HG03159 (cell line): Measurements from ENCODE around the gene ADAMTS1.
"Not testable (repeated sequence)": the region's sequence is repeated elsewhere in the genome, so short reads cannot be mapped to it uniquely, and the experiment has no call there.

Source experiments
- ATAC-seq: cut with Tn5 transposase; IDR thresholded peaks from one replicate; pipeline ENCODE4 v1.9.1; 2021; ENCODE audit warnings: mild to moderate bottlenecking, moderate library complexity; ENCODE audit not compliant: unreplicated experiment

Gene ADAMTS1

DNA sequence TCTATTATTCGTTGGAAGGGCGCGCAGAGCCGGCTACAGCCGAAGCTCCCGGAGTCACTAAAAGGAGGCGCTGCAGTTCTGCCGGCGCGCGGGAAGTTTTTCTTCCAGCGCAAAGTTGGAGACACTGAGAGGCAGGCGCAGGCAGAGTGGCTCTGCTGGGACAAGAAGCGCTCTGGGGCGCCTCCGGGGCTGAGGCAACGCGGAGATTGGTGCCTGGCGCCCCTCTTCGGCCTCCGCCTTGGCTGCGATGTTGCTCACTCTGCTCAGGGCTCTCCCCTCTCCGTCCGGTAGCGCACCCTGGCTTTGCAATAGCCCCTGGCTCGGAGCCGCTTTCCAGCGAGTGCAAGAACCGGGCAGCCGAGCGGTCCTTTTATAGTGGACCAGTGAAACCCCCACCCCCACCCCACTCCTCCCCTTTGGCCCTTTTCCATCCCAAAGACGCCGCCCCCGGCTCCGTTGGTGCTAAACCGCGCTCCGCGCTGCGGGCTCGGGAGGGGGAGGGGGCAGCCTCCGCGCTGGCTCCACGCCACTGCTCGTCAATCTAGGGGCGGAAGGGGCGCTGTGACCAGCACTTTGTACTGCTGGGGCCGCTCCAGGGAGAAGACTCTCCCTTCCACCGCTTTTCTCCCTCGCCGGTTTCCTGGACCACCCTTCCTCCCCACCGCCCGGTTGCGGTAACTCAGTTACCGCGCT is at the start of gene ADAMTS1:
TSS of gene ADAMTS1 (minus strand) at position 344 of the 693 bp plus-strand sequence. CDS start 455 bp downstream, outside the sequence.
- ATAC-seq: no peak

GRCh38 chr21:26892151-26892550 is 46.9 kb upstream of the ADAMTS1 start:
- no peak for ATAC-seq

GRCh38 chr21:26888931-26889330 is 43.7 kb upstream of the ADAMTS1 start:
- ATAC-seq: no peak

DNA sequence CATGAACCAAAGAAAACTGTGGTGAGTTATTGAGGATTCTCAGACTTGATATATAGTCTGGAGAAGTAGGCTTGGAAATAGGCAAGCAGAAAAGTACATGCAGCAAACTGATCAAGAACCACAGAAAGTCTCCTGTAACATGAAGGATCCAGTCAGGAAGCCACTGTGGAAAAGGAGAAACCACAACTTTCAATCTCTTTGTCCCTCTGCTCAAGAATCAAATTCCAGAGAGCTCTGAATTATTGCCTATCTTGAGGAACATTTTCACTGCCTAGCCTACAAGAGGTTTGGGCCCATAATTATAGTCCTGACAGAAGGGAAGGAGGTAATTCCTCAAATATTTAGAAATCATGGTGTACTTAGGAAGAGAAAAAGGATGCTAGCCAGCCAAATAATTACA is 43.0 kb upstream of the ADAMTS1 start:
- ATAC-seq: no peak

- no peak for ATAC-seq
Measured at GRCh38 chr21:26887251-26887650, 42.0 kb upstream of the ADAMTS1 start.

DNA sequence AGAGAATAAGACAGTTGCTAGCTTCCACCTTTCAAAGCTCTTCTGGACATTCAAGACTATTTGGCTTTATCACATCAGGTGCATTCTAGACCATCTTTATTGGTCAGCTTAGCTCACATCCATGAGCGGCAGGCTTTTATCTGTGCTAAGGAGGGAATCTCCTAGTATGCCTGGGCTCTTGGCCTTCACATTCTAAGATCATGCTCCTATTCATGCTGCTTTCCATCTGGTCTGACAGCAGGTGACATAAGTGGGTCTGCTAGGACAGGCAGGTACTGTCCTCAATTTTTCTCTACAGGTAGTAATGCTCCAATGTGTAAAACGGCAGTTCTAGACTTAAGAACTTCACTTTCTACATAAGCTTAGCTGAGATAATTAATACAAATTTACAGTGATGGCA is 39.2 kb upstream of the ADAMTS1 start:
- ATAC-seq: no peak

DNA sequence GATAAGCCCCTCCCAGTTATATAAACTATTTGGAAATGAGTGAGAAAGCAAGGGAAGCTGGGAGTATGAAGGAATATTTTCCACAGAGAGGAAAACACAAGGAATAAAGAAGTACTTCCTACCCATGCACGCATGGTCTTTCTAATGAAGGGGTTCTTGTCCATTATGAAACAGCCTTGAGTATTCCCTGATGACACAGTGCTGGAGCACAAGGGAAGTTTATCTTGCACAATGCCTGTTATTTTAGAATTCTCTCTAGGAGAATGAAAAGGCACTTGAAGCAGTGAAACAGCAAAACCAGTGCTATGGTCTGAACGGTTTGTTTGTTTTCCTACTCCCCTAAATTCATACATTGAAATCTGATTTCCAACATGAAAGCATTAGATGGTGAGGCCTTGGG is 38.6 kb upstream of the ADAMTS1 start:
- ATAC-seq: no peak

DNA sequence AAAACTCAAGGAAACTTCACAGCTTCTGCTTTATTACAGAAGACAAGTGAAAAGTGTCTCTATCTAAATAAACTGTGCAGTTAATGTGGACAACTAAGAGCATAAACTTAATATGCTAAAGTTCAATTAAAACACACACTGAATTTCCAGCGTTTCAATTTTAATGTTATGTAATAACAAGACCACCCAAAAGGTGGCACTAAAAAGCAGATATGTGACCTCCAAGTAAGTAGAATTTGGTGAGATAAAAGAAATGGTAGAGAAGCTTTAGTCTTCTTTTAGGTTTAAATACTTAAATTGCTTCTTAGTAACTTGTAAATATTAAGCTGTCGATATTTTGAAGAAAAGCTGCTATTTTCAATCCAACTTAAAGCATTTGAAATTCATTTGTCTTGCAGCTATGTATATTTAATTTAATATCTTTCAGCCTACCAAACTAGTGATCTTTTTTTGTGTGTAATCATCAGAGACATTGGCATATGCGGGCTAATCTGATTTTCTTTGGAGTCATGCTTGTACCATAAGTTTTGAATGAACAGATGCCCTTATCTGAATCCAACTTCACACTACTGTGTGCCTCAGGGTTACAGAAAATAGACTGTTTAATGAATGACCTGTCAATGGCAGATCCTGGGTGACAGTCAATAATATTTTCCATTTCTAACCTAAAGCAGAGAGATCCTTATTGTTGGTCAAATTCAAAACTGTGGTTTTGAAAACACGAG is 36.5 kb upstream of the ADAMTS1 start:
- ATAC-seq: no peak

- no peak for ATAC-seq
Measured at GRCh38 chr21:26877018-26877417, 31.8 kb upstream of the ADAMTS1 start.

- no peak for ATAC-seq
Measured at GRCh38 chr21:26874347-26874746, 29.1 kb upstream of the ADAMTS1 start.

DNA sequence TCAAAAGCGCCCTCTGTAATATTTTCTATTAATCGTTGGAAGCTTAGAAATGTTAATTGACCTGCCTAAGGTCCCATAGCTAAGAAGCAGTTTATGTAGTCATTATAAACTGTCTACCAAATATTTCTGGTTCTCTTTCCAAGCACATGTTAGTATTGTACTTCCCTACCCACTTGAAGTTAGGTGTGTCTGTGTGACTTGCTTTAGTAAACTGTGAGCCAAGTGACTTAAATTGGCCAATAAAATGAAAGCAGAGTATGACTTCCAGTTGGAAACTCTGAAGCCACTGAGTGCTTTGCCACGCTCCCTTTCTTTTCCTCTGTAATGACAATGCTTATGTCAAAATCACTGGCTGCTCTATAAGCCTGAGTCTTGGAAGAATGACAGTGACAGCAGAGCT is 20.6 kb upstream of the ADAMTS1 start:
- ATAC-seq: no peak

GRCh38 chr21:26856871-26857350 is 11.7 kb upstream of the ADAMTS1 start:
- not testable (repeated sequence) for ATAC-seq

- ATAC-seq: not testable (repeated sequence)
Measured at GRCh38 chr21:26854695-26855094, 9.5 kb upstream of the ADAMTS1 start.

DNA sequence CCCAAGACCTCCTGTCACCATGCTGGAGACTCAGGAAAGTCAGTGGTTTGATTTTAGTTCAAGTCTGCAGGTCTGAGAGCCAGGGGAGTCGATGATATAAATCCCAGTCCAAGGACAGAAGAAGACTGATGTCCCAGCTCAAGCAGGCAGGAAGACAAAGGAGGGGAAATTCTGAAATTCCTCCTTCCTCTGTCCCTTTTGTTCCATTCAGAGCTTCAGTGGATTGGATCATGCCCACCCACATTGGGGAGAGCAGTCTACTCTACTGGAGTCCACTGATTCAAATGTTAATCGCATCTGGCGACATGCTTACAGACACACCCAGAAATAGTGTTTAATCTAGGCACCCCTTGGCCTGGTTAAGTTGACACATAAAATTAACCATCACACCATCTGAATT is 7.2 kb upstream of the ADAMTS1 start:
- no peak for ATAC-seq

DNA sequence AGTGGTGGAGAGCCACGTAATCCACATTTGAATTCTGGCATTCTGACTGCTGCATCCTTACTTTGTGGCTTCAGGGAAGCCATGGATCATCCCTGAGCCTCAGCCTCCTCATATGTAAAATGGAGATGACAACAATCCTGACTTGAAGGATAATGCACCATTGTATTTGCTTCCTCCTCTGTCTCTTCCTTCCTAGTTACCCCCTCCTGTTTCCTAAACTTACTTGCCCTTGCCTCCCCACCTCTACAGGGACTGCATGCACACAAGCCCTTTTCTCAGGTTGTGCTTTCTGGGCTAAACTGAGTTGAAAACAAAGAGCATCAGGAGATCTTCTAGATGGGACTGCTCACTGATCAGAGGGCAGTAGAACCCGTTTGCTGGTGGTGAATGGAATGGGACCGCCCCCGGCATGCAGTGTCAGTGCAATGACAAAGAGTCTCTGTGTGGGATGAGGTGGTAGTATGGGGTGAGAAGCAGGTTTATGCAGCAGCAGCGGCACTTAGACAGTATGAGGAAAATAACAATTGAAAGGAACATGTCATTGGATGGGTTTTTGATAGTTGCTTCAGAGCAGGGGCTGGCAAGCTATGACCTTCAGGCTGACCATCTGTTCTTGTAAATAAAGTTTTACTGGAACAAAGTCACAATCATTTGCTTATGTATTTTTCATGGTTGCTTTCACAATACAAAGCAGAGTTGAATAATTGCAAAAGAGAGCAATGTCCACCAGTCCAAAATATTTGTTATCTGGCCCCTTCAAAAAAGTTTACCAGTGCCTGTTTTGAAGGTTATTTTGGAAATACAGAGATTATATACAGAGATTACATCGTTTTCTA is 6.1 kb upstream of the ADAMTS1 start:
- ATAC-seq: no peak

DNA sequence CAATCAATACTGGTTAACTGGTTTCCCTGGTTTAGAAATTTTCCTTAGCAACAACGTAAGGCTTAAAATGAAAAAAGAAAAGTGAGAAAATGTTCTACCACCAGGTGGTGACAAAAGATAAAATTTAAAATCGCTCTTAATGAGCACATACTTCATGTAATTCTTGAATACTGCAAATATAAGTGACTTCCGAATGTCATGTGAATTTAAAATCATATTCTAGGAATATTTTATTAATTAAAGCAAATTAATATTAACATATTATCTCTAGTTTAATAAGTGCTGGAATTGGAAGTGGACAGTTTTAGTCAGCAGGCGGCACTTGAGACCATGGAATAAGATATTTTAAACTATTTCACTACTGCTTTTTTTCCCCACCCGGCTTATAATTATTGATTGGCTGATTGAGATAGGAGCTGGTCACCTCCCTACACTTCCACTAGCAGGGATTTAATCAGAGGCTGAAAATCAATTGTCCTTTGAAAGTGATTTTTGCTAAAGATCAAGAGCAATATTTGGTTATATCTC is 5.0 kb upstream of the ADAMTS1 start:
- ATAC-seq: no peak

- ATAC-seq: no peak
Measured at GRCh38 chr21:26849428-26850115, 4.4 kb upstream of the ADAMTS1 start.

DNA sequence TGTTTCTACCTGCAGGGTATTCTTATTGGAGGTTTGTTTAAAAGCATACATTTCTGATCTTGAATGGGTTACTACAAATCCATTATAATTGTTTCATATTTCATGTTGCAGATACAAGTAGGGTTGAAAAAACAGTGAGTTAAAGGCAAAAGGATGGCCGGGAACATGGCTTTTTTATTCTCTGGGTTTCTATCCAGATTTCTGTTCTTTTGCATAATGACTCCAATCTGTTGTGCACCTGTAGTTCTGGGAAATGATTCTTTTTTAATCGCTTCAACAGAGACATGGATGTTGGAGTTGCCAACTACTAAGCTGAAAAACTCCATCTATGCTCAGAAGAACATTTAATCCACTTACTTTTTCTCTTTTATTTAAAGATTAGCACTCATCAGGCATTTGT is 2.7 kb upstream of the ADAMTS1 start:
- no peak for ATAC-seq

- no peak for ATAC-seq
Measured at GRCh38 chr21:26847002-26847401, 1.8 kb upstream of the ADAMTS1 start.

DNA sequence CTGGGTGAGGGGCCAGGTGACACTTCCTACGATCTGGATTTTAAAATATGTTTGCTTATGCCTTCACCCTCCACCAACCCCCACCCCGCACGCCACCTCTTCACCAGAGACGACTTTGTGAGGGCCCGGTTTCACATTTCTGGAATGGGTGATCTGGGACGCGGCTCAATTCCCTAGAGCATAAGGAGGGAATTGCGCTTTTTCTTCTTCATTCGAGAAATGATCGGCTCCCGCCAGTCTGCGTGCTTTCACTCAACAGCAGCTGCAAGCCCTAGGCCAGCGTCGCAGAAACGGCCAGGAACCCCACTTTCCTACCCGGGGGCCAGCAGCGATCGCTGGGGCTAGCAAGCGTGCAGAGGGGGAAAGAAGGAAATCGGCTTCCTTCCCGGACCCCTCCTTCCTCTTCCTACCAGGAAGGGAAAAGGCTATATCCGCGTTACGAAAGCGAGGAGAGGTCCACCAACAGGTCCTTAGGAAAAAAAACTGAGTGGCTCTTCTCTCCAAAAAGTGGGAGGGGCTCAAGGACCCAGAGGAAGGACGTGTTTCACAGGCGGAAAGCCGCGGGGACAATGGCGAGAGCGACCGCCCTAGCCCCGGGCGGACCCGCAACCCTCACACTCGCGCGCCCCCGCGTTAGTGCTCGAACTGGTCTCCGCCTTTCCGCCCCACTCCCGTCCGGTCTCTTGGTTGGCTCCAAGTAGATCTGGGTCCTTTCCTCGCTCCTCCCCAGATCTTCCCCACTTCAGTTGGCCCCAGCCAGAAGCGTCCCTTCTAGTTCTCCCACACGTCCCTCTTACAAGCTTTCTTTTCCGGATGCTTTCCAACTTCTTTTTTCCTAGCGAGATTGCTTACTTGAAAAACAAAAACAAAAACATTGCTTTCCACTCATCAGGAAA is 1.1 kb upstream of the ADAMTS1 start:
- no peak for ATAC-seq
